ENCODE results near the gene CTRB2.

GRCh38 chr16:75227361-75228142 lies 20.6 kb upstream of the CTRB2 start:
- TF ChIP-seq REST (IDR thresholded peaks at IDR 0.05; ENCODE audit: insufficient read depth in 1 of 2, low read depth in 2 of 2, low read length in 2 of 2), result no peak
- TF ChIP-seq POLR2AphosphoS5 (IDR thresholded peaks at IDR 0.05; ENCODE audit: low read depth, low read length), result no peak

Measured in PFSK-1 (cell line).